GM13977 (cell line): ENCODE results near the gene C11orf58.

Experiments used
- DNase-seq: peaks from one replicate; pipeline ENCODE4 v3.0.0; 2012; ENCODE audit warnings: low spot score
- in situ Hi-C: fragments of 300-500 bp; cut with MboI; formaldehyde crosslinking; loops from one replicate; pipeline ENCODE4 v1.12.0; 2022; ENCODE audit warnings: low sequenced_read_pairs, low pct_unique_long_range_greater_than_20kb, mixed read lengths, inconsistent platforms; ENCODE audit not compliant: unreplicated experiment
- TF ChIP-seq, protein P1 (sequence below): IDR thresholded peaks from 2 replicates; pipeline ENCODE4 v1.5.1; 2012; ENCODE audit warnings: mild to moderate bottlenecking, control low read depth; ENCODE audit not compliant: insufficient read depth; ENCODE audit errors: extremely low read depth, missing control alignments

The C11orf58 gene

DNA sequence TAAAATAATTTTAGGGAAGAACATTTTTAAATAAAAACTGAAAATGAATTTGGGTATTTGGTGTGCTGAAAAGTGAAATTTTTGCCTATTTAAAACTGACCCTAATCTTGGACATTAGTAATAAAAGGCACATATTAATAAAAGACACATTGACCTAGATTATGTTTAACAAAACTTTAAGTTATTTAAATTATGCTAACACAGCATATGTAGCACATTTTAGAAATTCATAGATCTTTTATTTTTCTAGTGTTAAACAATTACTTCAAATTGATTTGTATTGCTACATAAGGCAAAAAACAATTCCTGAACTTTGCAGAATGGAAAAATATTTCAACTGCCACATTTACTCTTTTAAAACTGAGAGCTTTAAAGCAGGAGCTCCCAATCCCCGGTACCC, 10.6 kb downstream of the C11orf58 start:
- DNase-seq, result no peak
- in situ Hi-C loops, result no loop called here
- TF ChIP-seq, protein P1, sequence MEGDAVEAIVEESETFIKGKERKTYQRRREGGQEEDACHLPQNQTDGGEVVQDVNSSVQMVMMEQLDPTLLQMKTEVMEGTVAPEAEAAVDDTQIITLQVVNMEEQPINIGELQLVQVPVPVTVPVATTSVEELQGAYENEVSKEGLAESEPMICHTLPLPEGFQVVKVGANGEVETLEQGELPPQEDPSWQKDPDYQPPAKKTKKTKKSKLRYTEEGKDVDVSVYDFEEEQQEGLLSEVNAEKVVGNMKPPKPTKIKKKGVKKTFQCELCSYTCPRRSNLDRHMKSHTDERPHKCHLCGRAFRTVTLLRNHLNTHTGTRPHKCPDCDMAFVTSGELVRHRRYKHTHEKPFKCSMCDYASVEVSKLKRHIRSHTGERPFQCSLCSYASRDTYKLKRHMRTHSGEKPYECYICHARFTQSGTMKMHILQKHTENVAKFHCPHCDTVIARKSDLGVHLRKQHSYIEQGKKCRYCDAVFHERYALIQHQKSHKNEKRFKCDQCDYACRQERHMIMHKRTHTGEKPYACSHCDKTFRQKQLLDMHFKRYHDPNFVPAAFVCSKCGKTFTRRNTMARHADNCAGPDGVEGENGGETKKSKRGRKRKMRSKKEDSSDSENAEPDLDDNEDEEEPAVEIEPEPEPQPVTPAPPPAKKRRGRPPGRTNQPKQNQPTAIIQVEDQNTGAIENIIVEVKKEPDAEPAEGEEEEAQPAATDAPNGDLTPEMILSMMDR, result no peak

DNA sequence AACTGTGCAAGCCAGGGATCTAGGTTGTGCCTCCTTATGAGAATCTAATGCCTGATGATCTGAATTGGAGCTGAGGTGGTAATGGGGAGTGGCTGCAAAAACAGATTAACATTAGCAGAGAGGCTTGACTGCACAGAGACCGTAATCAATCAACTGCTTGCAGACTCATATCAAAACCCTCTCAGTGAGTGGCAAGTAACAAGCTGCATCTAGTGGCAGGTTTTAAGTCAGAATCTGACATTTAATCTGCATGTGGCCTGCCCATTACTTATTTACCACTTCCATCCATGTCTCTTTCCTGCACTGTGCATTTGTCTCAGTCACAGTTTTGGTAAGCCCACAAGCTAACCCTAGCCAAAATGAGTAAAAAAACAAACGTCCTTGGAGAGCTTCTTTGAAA, 11.2 kb downstream of the C11orf58 start:
- DNase-seq, result no peak
- TF ChIP-seq, protein P1, result no peak
- in situ Hi-C loops, result no loop called here

DNA sequence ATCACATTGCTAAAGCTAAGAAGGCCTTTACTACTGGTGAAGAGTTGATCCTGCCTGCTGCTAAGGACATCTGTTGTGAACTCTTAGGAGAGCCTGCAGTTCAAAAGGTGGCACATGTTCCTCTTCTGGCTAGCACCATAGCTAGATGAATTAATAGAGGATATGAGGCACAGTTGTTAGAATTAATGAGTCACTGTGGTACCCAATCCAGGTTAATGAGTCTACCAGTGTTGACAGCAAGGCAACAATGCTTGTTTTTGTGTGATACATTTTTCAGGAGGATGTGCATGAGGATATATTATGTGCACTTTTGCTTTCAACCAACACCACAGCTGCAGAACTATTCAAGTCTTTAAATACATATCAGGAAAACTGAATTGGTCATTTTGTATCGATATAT, 12.0 kb downstream of the C11orf58 start:
- in situ Hi-C loops, result no loop called here
- no peak for DNase-seq
- TF ChIP-seq, protein P1, result no peak

DNA sequence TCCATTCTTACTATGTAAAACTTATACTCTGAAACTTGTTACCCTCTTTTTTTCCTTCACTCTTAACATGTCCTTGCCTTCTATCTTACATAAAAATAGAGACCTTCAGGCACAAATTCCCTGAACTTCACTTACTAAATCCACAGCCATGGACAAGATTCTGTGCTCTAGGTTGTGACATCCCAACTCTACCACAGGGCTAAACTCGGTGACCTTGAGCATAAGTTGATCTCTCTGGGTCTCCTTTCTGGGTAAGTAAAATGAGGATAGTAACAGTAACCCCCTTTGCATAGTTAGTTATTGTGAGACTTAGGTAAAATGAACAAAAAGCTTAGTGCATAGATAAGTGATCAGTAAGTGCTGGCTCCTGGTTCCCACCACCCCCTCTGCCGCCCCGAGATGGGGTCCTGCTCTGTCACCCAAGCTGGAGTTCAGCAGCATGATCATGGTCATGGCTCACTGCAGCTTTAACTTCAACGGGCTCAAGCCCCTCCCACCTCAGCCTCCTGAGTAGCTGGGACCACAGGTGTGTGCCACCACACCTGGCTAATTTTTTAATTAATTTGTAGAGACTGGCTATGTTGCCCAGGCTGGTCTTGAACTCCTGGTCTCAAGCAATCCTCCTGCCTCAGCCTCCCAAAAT, 20.1 kb downstream of the C11orf58 start:
- TF ChIP-seq, protein P1, result no peak
- in situ Hi-C loops, result no loop called here
- no peak for DNase-seq

DNA sequence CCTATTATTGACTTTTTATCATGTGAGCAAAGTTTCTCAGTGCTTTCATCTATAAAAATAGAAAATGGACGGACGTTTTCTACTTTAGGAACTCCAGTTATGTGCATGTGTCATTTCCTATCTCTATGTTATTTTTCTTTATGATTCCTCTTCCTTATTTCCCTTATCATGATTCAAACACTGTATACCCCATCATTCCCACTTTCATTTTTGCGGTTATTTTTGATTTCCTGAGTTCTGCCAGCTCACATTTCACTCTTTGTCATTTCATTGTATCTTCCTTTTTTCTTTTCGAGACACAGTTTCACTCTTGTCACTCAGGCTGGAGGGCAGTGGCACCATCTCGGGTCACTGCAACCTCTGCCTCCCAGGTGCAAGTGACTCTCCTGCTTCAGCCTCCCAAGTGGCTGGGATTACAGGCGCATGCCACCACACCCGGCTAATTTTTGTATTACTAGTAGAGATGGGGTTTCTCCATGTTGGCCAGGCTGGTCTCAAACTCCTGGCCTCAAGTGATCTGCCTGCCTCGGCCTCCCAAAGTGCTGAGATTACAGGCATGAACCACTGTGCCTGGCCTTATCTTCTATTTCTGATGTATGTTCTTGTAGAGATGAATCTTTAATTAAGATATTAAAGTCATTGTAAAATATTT, 21.5 kb downstream of the C11orf58 start:
- TF ChIP-seq, protein P1, result no peak
- no peak for DNase-seq
- in situ Hi-C loops, result no loop called here

DNA sequence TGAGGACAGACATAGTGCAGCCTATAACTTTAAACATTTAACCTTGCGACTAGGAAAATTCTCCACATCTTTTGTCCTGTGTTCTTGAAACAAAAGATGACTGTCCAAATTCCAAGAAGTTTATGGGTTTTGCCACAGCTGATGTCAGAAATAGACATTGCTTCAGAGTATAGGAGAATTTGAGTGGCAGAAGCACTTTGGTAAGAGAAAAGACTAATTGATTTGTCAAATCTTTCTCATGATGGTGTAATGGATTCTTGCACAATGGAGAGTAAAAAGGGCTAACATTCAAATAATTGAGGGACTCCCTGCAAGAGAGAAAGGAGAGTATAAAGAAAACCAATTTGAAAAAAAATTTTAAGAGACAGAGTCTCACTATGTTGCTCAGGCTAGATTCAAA, 25.3 kb downstream of the C11orf58 start:
- TF ChIP-seq, protein P1, result no peak

More for the DNA sequence above, 25.3 kb downstream of the C11orf58 start:
- in situ Hi-C loops, result no loop called here
- no peak for DNase-seq
